ENCODE measurements around the gene STAB1.

Gene STAB1

GRCh38 chr3:52509753-52510328, 14.7 kb downstream of the STAB1 start:
- DNase-seq (ENCODE audit: low read depth), result no peak

- no peak for DNase-seq (ENCODE audit: low read depth)
These were observed 16.4 kb downstream of the STAB1 start for GRCh38 chr3:52511509-52511908.

- no peak for DNase-seq (ENCODE audit: low read depth)
These were observed 17.0 kb downstream of the STAB1 start for GRCh38 chr3:52512105-52512504.

- DNase-seq (ENCODE audit: low read depth), result no peak
These were observed 17.6 kb downstream of the STAB1 start for GRCh38 chr3:52512727-52513126.

- no peak for DNase-seq (ENCODE audit: low read depth)
These were observed 18.1 kb downstream of the STAB1 start for GRCh38 chr3:52513281-52513680.

GRCh38 chr3:52514576-52514975, 19.4 kb downstream of the STAB1 start:
- no peak for DNase-seq (ENCODE audit: low read depth)

GRCh38 chr3:52515192-52515591, 20.1 kb downstream of the STAB1 start:
- DNase-seq (ENCODE audit: low read depth), result no peak

- DNase-seq (ENCODE audit: low read depth), result no peak
These were observed 21.5 kb downstream of the STAB1 start for GRCh38 chr3:52516509-52517195.

GRCh38 chr3:52517796-52518722, 22.9 kb downstream of the STAB1 start:
- no peak for DNase-seq (ENCODE audit: low read depth)

GRCh38 chr3:52518723-52519444, 23.7 kb downstream of the STAB1 start:
- DNase-seq (ENCODE audit: low read depth), result no peak

- no peak for DNase-seq (ENCODE audit: low read depth)
These were observed 24.5 kb downstream of the STAB1 start for GRCh38 chr3:52519445-52520140.

GRCh38 chr3:52520141-52520667, 25.1 kb downstream of the STAB1 start:
- DNase-seq (ENCODE audit: low read depth), result no peak

- no peak for DNase-seq (ENCODE audit: low read depth)
These were observed 25.8 kb downstream of the STAB1 start for GRCh38 chr3:52520716-52521487.

GRCh38 chr3:52521488-52521824, 26.3 kb downstream of the STAB1 start:
- no peak for DNase-seq (ENCODE audit: low read depth)

- DNase-seq (ENCODE audit: low read depth), result no peak
These were observed 26.9 kb downstream of the STAB1 start for GRCh38 chr3:52521881-52522650.

GRCh38 chr3:52522651-52523251, 27.6 kb downstream of the STAB1 start:
- no peak for DNase-seq (ENCODE audit: low read depth)

GRCh38 chr3:52523386-52524257, 28.5 kb downstream of the STAB1 start:
- no peak for DNase-seq (ENCODE audit: low read depth)

GRCh38 chr3:52524258-52524751, 29.2 kb downstream of the STAB1 start:
- no peak for DNase-seq (ENCODE audit: low read depth)
